ENCODE data around the gene LAPTM5.

DNA sequence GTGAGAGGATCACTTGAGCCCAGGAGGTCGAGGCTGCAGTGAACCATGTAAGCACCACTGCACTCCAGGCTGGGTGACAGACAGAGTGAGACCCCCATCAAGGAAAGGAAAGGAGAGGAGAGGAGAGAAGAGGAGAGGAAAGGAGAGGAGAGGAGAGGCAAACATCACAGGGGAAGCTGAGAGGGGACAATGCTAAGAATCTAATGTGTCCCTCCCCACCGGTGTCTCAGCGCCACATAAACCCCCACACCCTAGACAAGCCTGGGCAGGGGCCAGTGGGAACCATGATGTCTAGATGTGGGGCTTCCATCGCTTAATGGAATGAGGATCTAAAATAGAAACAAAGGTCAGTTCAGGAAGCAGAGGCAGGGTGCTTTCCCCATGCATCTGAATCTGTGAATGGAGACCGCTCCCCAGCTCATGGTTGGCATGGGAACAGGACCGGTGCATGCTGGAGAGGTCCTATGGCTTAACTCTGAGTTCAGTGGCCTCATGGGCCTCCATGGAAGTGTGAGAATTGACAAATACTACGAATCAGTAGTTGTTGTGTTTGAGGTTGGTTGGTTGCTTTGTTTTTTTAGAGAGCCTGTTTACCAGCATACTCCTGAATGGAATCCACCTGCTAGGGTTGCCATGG lies 16.3 kb upstream of the LAPTM5 start:
- TF ChIP-seq EZH2phosphoT487 (IDR thresholded peaks at IDR 0.05; ENCODE audit: borderline replicate concordance) (no peak), ZFX (IDR thresholded peaks at IDR 0.05) (no peak), SIN3A (IDR thresholded peaks at IDR 0.05; ENCODE audit: low read depth) (no peak), POLR2A (IDR thresholded peaks at IDR 0.05; ENCODE audit: borderline replicate concordance, extremely low read depth, insufficient read depth, insufficient read length) (no peak), EZH2 (IDR thresholded peaks at IDR 0.05) (no peak), REST (IDR thresholded peaks at IDR 0.05; ENCODE audit: low read depth) (no peak), CEBPB (IDR thresholded peaks at IDR 0.05; ENCODE audit: low read depth) (no peak), POLR2AphosphoS5 (IDR thresholded peaks at IDR 0.05; ENCODE audit: low read depth, low read length) (no peak), SP1 (IDR thresholded peaks at IDR 0.05; ENCODE audit: low read depth) (no peak), RAD21 (IDR thresholded peaks at IDR 0.05; ENCODE audit: low read depth) (no peak), MAX (IDR thresholded peaks at IDR 0.05) (no peak)
- TF ChIP-seq, protein P1, sequence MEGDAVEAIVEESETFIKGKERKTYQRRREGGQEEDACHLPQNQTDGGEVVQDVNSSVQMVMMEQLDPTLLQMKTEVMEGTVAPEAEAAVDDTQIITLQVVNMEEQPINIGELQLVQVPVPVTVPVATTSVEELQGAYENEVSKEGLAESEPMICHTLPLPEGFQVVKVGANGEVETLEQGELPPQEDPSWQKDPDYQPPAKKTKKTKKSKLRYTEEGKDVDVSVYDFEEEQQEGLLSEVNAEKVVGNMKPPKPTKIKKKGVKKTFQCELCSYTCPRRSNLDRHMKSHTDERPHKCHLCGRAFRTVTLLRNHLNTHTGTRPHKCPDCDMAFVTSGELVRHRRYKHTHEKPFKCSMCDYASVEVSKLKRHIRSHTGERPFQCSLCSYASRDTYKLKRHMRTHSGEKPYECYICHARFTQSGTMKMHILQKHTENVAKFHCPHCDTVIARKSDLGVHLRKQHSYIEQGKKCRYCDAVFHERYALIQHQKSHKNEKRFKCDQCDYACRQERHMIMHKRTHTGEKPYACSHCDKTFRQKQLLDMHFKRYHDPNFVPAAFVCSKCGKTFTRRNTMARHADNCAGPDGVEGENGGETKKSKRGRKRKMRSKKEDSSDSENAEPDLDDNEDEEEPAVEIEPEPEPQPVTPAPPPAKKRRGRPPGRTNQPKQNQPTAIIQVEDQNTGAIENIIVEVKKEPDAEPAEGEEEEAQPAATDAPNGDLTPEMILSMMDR (IDR thresholded peaks at IDR 0.05 in 2 of 3, conservative IDR thresholded peaks at IDR 0.05 in 1 of 3; ENCODE audit: borderline replicate concordance in 1 of 3, insufficient read depth in 1 of 3, low read depth in 2 of 3, low read length in 2 of 3) = no peak

All from HCT116 (cell line).